LNCAP (cell line): Measurements from ENCODE around the gene PDCL3.

Source experiments
- TF ChIP-seq, protein P1 (sequence below): fragments of 450-650 bp; IDR thresholded peaks from 2 replicates; pipeline ENCODE4 v1.5.1; 2017; ENCODE audit warnings: mild to moderate bottlenecking

PDCL3 gene

DNA sequence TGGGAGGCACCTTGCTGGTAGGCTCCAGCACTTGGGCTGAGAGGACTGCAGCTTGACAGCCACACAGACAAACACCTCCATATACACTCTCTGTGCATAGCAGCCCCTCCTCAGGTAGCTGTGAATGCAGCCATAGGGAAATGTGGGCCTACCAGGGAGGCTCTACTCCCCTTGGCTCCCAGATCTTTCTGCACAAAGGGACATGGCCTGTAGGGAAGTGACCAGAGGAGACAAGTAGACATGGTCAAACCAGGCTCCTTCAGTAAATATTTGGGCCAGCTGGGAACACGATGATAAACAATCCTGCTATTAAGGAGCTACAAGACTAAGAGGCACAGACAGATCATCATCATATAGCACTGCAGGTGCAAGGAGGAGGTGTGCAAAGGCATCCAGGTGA, 35.9 kb upstream of the PDCL3 start:
- TF ChIP-seq, protein P1, sequence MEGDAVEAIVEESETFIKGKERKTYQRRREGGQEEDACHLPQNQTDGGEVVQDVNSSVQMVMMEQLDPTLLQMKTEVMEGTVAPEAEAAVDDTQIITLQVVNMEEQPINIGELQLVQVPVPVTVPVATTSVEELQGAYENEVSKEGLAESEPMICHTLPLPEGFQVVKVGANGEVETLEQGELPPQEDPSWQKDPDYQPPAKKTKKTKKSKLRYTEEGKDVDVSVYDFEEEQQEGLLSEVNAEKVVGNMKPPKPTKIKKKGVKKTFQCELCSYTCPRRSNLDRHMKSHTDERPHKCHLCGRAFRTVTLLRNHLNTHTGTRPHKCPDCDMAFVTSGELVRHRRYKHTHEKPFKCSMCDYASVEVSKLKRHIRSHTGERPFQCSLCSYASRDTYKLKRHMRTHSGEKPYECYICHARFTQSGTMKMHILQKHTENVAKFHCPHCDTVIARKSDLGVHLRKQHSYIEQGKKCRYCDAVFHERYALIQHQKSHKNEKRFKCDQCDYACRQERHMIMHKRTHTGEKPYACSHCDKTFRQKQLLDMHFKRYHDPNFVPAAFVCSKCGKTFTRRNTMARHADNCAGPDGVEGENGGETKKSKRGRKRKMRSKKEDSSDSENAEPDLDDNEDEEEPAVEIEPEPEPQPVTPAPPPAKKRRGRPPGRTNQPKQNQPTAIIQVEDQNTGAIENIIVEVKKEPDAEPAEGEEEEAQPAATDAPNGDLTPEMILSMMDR = no peak

DNA sequence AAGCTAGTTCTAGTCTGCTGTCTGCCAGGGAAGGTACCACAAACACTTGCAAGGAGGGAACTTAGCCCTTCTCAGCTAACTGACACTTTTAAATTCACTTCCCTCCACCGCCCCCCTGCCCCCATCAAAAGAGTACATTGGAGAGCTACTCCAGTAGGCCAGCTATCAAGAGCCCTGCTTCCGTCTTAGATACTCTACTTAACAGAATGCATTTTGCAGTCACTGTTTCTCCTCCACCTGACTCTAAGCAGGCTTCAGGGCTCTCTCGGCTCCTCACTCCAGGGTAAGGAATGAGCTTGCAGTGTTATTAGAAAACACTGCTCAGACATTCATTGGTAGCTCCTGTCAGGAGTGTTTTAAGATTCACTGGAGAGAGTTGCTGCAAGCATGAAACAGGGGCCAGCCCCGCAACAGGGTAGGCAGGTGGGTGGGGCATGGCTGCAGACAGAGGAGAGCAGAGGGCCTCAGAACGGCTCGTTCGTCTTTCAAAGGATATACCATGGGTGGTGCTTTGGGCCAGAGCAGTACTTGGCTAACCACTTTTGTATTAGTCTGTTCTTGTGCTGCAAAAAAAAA, 35.3 kb upstream of the PDCL3 start:
- TF ChIP-seq, protein P1 = no peak

DNA sequence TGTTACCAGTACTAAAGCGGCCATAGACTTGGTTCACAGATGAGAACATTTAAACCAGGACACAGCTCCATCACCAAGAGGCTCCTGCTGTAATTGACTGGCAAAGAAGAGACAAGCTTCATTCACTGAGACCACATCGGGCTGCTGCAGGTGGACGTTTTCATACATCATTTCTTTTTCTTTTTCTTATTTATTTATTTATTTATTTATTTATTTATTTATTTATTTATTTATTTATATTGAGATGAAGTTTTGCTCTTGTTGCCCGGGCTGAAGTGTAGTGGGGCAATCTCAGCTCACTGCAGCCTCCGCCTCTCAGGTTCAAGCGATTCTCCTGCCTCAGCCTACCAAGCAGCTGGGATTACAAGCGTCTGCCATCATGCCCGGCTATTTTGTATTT, 33.6 kb upstream of the PDCL3 start:
- TF ChIP-seq, protein P1 = no peak

DNA sequence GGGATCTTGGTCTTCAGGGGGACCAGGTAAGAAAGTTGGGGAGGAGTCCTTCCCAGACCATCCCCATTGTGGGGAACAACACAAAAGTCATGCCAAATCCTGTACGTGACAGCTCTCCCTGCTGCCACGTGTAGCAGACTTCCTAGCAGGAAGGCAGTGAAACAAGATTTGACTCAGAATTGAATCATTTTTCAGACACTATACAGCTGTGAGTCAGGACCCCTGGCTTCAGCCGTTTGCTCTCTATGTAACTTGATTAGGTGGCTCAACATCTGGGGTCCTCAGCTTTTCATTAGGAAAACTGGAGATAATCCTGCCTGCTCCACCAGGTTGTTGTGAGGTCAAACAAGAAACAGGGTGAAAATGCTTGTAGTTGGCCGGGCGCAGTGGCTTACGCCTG, 32.9 kb upstream of the PDCL3 start:
- TF ChIP-seq, protein P1 = no peak

DNA sequence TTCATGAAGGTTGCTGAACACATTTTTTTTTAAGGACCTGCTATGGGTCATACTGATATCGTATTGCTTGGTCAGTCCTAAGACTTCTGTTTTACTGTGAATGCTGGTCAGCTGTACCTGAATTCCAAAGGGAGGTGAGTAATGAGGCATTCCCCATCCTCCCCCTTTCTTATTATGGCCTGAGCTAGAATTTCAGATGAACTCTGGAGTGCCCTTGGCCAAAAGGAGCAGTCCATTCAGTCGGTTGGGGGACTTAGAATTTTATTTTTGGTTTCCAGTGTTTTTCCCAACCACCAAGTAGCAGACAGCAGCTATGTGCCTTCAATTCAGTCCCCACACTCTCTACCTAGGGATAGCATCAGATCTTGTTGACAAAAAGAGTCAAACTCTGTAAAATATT, 26.9 kb upstream of the PDCL3 start:
- TF ChIP-seq, protein P1 = no peak

DNA sequence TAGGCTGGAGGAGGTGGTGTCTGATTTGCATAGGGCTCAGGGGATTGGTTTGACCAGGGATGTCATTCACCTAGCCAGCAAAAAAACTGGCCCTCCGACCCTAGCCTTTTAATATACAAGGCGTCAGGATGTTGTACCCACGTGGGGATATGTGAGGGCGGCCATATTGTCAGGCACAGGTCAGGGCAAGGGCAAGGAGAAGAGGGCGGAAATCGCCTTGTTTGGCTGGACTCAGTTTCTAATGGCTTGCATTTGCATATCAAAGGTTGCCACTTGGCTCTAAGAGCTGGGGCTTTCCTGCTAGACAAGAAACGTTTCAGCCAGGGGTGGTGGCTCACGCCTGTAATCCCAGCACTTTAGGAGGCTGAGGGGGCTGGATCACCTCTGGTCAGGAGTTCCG, 24.9 kb upstream of the PDCL3 start:
- TF ChIP-seq, protein P1 = no peak

DNA sequence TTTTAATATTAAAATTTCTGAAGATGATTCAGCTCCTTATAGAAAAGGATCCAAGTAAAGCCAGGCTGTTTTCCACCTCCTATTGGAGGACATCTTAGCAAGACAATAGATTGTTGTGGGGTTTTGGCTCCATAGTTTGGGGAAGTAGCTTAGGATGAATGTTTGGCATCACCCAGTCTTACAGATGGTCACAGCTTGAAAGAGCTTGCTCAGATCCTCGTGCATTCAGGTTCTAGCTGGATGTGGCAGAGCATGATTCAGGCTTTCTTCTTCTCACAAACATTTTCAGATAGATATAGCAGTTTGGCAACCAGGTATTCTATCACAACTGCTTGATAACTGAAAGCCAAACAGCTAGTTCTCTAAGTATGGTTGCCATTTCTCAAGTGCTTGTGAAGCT, 23.6 kb upstream of the PDCL3 start:
- TF ChIP-seq, protein P1 = no peak

DNA sequence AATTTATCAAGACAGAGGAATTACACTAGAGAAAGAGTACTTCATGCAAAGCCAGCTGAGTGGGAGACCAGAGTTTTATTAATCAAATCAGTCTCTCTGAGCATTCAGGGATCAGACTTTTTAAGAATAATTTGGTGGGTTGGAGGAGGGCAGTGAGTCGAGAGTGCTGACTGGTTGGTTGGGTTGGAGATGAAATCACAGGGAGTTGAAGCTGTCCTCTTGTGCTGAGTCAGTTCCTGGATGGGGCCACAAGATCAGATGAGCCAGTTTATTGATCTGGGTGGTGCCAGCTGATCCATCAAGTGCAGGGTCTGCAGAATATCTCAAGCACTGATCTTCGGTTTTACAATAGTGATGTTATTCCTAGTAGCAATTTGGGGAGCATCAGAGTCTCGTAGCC, 21.4 kb upstream of the PDCL3 start:
- TF ChIP-seq, protein P1 = no peak
